HG03354 (cell line): Measurements from ENCODE around the gene AP5S1.

Source experiments
- ATAC-seq: cut with Tn5 transposase; IDR thresholded peaks from one replicate; pipeline ENCODE4 v1.9.1; 2021; ENCODE audit warnings: mild to moderate bottlenecking; ENCODE audit not compliant: unreplicated experiment, poor library complexity, severe bottlenecking

The AP5S1 gene

DNA sequence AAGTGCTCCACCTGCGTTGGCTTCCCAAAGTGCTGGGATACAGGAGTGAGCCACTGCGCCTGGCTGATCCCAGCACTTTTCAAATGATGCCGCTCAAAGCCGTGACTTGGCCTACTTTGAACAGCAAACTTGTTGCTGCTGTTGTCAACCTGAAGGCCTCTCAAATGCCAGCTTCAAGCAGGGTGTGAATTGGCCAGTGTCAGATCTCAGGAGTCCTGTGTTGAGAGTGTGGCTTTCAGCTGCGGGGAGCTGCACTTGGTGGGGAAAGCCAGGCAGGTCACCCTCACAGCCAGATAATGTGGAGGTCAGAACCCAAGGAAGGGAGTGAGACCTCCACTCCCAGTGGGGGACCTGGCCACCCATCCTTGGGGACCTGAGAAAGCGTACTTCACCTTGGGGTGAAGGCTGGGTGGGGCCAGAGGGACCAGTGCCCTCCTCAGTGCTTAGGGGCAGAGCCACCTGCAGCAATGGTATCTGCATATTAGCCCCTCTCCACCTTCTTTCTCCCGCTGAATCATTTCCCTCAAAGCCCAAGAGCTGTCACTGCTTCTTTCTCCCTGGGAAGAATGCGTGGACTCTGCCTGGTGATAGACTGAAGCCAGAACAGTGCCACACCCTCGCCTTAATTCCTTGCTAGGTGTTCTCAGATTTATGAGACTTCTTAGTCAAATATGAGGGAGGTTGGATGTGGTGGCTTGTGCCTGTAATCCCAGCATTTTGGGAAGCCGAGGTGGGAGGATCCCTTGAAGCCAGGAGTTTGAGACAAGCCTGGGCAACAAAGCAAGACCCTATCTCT lies 49.7 kb downstream of the AP5S1 start:
- no peak for ATAC-seq

DNA sequence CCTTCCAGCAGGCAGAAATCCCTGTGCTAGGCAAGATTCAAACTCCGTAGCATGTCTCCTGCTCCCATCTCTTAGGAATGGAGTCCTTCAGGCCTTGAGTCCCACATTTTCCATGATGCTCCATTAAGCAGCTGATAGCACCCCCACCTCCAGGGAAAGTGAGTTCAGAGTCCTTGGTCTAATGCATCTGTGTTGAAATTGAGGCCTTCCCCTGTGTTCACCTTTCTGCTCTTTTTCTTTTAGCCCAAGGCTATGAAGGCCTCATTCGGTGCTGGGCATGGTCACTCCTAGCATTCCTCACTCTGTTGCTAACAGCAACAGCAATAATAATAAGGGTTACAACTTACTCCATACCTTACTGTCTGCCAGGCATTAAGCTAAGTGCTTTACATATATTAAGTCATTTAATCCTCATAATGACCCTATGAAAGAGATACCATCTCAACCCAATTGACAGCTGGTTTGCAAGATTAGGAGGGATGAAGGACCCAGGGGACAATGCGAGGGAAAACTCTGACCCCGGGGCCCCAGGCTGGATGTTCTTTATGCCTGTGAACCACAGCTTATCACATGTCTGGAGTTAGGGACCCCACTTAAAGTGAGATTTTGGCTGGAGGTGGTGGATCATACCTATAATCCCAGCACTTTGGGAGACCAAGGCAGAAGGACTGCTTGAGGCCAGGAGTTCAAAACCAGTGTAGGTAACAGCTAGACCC lies 51.4 kb downstream of the AP5S1 start:
- ATAC-seq, result no peak

DNA sequence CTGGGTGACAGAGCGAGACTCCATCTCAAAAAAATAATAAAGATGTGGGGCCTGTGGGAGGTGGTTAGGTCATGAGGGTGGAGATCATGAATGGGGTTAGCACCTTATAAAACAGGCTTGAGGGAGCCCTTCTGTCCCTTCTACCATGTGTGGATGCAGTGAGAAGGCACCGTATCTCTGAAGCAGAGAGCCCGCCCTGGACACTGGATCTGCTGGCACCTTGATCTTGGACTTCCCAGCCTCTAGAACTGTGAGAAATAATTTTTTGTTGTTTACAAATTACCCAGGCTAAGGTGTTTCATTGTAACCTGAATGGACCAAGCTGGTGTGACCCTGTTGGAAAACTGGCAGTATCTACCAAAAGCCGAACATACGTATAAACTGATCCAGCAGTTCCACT lies 53.2 kb downstream of the AP5S1 start:
- ATAC-seq, result no peak

DNA sequence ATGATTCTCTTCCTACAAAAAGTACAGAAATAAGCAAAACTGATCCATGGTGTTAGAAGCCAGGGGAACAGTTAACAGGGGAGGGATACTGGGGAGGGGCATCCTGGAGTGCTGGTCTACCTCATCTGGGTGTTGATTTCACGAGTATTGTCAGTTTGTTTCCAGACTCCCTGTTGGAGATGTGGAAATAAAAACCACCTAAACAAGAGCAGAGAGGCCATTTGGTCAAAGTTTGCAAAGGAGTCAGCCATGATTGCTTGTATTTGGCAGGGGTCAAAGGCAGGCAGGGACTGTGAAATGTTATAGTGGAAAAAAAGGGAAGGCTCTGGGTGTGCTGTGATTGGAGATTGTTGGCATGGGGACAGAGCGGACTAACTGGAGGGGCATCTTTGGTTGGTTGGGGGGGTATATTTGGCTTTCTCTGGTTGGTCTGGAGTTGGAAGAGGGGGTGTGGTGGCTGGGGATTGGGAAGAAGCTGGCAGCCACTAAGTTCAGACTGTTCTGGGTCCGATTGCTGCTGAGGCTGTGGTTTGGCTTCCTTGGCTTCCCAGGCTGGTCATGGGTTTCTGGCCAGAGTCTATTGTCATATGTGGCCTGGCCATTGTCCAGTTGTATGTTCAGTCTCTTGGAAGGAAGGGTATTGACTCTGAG lies 54.0 kb downstream of the AP5S1 start:
- ATAC-seq, result no peak

DNA sequence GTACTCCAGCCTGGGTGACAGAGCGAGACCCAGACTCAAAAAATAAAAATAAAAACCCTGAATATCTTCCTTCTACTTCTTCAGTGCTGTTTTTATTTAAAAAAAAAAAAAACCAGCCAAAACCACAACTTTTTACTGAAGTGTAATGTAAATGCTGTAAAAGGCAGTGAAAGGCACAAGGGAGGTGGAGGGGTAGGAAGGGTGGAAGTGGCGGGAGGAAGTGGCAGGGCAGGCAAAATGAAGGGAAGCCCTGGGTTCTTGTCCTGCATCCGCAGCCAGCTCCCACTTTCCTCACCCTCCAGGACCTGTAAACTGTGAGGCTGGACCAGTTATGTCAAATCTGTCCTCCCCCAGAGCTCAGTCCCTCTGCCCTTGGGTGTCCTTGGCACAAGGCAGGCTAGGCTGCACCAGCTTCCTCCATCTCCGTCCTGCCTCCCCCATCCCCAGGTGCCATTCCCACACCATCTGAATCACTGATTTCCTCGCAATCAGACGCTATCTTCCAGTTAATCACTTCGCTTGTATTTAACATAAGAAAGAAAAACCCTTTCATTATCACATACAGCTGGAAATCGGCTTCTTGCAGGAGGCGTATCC lies 55.1 kb downstream of the AP5S1 start:
- no peak for ATAC-seq

DNA sequence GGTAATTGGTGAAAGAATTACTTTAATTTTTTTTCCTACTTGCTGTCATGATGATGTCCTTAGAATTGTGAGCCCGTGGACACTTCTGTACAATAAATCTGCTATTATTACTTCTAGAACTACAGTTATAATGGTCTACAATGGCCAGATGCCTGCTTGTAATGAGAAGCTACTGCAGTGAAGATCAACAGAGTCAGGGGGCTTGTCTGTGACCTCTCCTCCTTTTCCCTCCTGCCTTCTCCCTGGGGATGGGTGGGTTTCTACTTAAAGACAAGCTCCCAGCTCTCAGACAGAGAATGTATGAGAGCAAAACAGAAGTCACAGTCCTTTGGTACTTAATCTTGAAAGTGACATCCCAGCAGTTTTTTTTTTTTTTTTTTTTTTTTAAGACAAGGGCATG lies 55.7 kb downstream of the AP5S1 start:
- ATAC-seq, result no peak

DNA sequence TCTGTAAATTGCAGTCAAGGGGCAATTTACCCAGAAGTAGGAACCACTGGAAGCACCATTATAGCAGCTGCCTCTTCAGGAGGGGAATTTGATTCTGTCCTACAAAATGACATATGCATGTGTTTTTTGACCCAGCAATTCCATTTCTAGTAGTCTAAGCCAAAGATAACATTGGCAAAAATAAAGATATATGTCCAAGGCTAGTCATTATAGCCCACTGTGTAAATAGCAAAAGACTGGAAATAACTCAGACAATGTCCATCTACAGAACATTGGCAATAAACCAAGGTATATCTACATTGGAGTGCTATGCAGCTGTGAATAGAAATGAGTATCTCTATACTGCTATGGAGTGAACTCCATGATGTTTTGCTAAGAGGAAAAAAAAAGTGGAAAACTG lies 56.3 kb downstream of the AP5S1 start:
- no peak for ATAC-seq
